B cell (primary cell): Measurements from ENCODE around the gene SDHAF2.

Source experiments
- EZH2 ChIP-seq: IDR thresholded peaks from 2 replicates; pipeline ENCODE4 v1.6.1; 2012; ENCODE audit warnings: borderline replicate concordance, low read depth, mild to moderate bottlenecking, moderate library complexity, low read length; ENCODE audit not compliant: insufficient read depth, poor library complexity, severe bottlenecking
- TF ChIP-seq, protein P1 (sequence below): fragments of 200-600 bp; IDR thresholded peaks from one replicate; pipeline ENCODE4 v1.8.0; 2022; ENCODE audit warnings: antibody characterized with exemption, mild to moderate bottlenecking

DNA sequence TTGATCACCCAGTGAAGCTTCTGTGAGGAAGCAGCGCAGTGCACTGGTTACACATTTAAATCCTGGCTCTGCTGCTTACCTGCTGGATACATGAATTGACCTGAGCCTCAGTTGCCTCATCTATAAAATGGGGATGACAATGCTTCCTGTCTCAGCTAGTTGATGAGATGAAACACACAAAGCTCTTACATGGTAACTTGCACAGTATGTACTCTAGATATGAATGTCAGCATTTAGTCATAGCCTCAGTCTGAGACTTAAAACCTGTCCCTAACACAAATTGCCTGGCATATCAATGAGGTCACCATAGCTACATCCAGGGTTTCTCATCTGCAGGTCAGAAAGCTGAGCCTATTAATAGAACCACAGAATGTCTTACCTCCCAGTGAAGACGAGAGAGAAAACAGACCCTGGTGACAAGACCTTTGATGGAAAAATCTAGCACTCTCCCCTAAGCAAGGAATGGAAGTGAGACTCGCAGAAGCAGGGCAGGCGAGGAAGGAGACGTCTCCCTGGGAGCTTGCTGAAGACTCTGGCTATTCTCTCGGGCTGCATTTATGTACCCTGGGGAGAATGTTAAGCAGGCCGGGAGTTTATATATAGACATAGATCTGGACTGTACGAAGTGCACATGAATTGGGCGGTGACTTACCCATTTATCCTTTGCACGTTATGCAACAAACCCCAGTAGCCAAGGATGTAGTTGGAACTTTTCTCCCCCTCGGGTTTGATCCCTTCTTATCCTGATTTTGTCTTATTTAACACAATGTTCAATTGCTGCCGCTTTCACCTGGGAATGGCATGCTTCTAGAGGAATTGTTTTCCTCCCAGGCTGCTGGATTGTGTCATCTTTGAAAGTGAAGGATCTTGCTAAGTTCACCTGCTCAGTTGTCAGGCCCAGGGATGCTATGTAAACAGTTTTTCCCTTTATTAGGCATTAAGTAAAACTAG lies 18.0 kb downstream of the SDHAF2 start:
- TF ChIP-seq, protein P1, sequence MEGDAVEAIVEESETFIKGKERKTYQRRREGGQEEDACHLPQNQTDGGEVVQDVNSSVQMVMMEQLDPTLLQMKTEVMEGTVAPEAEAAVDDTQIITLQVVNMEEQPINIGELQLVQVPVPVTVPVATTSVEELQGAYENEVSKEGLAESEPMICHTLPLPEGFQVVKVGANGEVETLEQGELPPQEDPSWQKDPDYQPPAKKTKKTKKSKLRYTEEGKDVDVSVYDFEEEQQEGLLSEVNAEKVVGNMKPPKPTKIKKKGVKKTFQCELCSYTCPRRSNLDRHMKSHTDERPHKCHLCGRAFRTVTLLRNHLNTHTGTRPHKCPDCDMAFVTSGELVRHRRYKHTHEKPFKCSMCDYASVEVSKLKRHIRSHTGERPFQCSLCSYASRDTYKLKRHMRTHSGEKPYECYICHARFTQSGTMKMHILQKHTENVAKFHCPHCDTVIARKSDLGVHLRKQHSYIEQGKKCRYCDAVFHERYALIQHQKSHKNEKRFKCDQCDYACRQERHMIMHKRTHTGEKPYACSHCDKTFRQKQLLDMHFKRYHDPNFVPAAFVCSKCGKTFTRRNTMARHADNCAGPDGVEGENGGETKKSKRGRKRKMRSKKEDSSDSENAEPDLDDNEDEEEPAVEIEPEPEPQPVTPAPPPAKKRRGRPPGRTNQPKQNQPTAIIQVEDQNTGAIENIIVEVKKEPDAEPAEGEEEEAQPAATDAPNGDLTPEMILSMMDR: no peak
- no peak for TF ChIP-seq EZH2
